ENCODE results near the gene ALKBH5.

ALKBH5 gene

DNA sequence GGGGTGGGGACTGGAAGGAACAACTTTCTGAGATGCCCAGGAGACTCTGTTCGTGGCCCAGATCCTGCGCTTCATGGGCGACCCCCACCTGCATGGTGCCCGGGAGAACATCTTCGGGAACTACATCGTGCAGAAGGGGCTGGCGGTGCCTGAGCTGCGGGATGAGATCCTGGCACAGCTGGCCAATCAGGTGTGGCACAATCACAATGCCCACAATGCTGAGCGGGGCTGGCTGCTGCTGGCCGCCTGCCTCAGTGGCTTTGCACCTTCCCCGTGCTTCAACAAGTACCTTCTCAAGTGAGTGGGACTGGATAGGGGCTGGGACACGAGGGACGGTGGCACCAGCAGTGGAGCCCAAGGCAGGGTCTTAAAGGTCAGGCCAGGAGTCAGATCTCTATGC, 37.8 kb upstream of the ALKBH5 start:
- DNase-seq (ENCODE audit: low read depth), result no peak
- no peak overlapping the region for H3K4me3 ChIP-seq (ENCODE audit: low read depth, low read length)
- TF ChIP-seq, protein P1, sequence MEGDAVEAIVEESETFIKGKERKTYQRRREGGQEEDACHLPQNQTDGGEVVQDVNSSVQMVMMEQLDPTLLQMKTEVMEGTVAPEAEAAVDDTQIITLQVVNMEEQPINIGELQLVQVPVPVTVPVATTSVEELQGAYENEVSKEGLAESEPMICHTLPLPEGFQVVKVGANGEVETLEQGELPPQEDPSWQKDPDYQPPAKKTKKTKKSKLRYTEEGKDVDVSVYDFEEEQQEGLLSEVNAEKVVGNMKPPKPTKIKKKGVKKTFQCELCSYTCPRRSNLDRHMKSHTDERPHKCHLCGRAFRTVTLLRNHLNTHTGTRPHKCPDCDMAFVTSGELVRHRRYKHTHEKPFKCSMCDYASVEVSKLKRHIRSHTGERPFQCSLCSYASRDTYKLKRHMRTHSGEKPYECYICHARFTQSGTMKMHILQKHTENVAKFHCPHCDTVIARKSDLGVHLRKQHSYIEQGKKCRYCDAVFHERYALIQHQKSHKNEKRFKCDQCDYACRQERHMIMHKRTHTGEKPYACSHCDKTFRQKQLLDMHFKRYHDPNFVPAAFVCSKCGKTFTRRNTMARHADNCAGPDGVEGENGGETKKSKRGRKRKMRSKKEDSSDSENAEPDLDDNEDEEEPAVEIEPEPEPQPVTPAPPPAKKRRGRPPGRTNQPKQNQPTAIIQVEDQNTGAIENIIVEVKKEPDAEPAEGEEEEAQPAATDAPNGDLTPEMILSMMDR (IDR thresholded peaks at IDR 0.05; ENCODE audit: insufficient read depth, low read depth, low read length, missing control alignments), result no peak

DNA sequence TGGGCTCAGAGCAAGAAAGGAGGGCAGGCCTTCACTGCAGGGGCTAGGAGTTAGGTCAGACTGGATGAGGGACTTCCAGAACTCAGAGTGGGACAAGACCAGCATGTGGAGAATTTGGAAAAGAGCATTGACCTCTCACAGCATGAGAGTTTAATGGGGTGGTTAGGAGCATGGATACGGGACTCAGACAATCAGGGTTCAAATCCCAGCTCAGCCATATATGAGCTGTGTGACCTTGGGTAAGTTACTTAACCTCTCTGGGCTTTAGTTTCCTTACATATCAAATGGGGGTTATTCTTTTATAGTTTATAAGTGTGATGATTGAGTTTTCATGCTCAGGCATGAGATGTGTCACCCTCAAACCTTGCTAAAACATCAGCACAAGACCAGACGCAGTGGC, 37.4 kb upstream of the ALKBH5 start:
- no peak overlapping the region for H3K4me3 ChIP-seq (ENCODE audit: low read depth, low read length)
- DNase-seq (ENCODE audit: low read depth), result no peak
- TF ChIP-seq, protein P1 (IDR thresholded peaks at IDR 0.05; ENCODE audit: insufficient read depth, low read depth, low read length, missing control alignments), result no peak

DNA sequence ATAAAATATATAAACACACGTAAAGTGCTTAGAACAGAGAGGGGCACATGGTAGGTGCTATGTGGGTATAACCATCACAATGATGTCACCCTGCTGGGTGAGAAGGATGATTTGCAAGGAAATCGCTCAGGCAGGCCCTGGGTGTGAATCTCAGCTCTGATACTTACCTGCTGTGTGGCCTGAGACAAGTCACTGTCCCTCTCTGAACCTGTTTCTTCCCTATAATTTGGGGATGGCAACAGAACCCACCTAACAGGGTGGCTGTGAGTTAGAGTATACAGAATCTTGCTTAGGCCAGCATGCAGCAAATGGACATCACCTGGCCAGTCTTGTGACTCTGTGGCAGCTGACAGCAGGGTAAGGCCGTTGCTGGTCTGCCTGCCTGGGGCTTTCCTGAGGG, 36.6 kb upstream of the ALKBH5 start:
- no peak for DNase-seq (ENCODE audit: low read depth)
- TF ChIP-seq, protein P1 (IDR thresholded peaks at IDR 0.05; ENCODE audit: insufficient read depth, low read depth, low read length, missing control alignments), result no peak
- no peak overlapping the region for H3K4me3 ChIP-seq (ENCODE audit: low read depth, low read length)

DNA sequence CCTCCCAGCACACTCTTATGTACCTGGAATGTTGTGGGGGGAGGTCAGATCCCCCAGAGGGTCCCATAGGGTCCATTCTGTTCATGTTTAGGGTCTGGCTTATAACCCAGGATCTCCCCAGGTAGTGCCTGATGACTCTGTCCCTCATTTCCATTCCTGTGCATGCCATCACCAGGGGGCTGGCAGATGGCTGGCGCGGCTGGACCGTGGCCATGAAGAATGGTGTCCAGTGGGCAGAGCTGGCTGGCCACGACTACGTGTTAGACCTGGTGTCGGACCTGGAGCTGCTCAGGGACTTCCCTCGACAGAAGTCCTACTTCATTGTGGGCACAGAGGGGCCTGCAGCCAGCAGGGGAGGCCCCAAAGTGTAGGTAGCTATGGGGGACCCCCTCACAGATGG, 35.0 kb upstream of the ALKBH5 start:
- H3K4me3 ChIP-seq (ENCODE audit: low read depth, low read length), result no peak overlapping the region
- TF ChIP-seq, protein P1 (IDR thresholded peaks at IDR 0.05; ENCODE audit: insufficient read depth, low read depth, low read length, missing control alignments), result no peak
- no peak for DNase-seq (ENCODE audit: low read depth)

DNA sequence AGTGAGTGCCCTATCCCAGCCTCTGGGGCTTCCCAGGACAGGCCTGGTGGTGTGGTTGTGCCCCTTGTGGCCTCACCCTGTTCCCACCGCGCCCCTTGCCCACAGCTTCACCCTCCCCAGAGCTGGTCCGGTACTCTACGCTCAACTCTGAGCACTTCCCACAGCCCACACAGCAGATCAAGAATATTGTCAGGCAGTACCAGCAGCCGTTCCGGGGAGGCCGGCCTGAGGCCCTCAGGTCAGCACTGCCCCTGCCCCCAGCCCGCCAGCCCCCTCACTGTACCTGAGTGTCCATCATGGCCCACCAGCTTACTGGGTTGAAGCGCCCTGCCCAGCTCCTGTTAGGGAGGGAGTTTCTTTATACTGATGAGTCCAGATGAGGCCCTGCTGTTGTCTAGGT, 32.3 kb upstream of the ALKBH5 start:
- no peak overlapping the region for H3K4me3 ChIP-seq (ENCODE audit: low read depth, low read length)
- TF ChIP-seq, protein P1 (IDR thresholded peaks at IDR 0.05; ENCODE audit: insufficient read depth, low read depth, low read length, missing control alignments), result no peak
- DNase-seq (ENCODE audit: low read depth), result no peak

DNA sequence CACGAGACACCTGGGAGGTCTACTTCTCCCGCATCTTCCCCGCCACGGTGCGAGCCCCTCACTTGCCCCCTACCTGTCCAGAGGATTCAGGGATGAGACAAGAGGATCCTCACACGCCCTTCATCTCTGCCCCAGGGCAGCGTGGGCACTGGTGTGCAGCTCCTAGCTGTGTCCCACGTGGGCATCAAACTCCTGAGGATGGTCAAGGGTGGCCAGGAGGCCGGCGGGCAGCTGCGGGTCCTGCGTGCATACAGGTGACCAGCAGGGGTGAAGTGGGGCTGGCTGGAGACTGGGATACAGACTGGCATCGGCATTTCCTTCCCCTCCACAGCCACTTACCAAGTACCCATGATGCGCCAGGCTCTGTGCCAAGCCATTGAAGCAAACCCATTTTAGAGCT, 28.4 kb upstream of the ALKBH5 start:
- TF ChIP-seq, protein P1 (IDR thresholded peaks at IDR 0.05; ENCODE audit: insufficient read depth, low read depth, low read length, missing control alignments), result no peak
- no peak for DNase-seq (ENCODE audit: low read depth)

DNA sequence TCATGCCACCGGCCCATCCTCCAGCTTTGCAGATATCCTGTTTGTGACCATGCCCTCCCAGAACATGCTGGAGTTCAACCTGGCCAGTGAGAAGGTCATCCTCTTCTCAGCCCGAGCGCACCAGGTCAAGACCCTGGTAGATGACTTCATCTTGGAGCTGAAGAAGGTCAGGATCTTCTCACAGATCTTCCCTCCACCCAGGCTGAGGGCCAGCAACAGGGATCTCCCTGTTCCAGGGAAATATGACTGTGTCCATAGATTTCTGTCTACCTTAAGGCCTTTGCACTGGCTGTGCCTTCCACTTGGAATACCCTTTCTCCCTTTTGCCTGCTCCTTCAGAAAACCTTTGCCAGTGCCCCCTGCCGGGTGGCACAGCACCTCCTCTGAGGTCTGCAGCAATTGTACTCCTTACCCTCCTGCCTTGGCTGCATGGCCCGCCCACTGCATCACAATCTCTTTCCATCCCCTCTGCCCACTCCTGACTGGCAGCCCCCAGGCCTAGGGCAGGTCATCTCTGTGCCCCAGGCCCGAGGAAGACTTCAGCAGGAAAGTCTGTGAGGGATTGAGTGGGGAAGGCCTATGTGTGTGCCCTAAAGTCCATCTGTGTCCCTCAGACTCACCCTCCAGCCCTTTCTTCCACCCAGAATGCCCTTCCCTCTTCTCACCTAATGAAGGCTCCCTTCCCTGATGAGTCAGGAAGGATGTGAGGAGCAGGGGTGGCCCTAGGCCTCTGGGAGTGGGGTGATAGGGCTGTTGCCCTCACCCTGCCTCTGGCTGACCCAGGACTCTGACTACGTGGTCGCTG, 27.3 kb upstream of the ALKBH5 start:
- no peak overlapping the region for H3K4me3 ChIP-seq (ENCODE audit: low read depth, low read length)
- TF ChIP-seq, protein P1 (IDR thresholded peaks at IDR 0.05; ENCODE audit: insufficient read depth, low read depth, low read length, missing control alignments), result no peak
- DNase-seq (ENCODE audit: low read depth), result no peak

More for the DNA sequence above, 28.4 kb upstream of the ALKBH5 start:
- H3K4me3 ChIP-seq (ENCODE audit: low read depth, low read length), result no peak overlapping the region
